Kasumi-1 (cell line): Measurements from ENCODE around the gene APOF.
"Not testable (repeated sequence)": the region's sequence is repeated elsewhere in the genome, so short reads cannot be mapped to it uniquely, and the experiment has no call there.

Source experiments
- DNase-seq, 2 experiments: peaks; one replicate each; lab custom pipeline; 2025; lab: John Stamatoyannopoulos, UW

Gene APOF

GRCh38 chr12:56362130-56363059 is at the start of gene APOF:
Gene APOF, minus strand, starts transcription at chr12:56362857. Its CDS starts 112 bp downstream, at chr12:56362745.
- DNase-seq: no peak

GRCh38 chr12:56411781-56412639 is 49.4 kb upstream of the APOF start:
- no peak for DNase-seq

DNA sequence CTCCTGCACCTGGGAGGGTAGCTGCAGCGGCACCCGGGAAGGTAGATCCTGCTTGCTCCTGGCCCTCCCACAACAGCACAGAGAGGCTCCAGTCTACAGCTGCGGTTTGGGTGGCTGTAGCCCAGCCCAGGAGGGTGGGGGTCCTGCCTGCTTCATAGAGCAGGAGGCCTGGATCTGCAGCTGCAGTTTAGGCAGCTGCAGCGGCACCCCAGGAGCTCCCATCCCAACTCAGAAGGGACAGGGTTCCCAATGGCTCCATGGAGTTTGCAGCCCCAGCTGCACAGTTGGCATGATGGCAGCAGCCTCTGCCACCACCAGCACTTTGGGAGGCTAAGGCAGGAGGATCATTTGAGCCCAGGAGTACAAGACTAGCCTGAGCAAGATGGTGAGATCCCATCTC is 48.1 kb upstream of the APOF start:
- DNase-seq: no peak

DNA sequence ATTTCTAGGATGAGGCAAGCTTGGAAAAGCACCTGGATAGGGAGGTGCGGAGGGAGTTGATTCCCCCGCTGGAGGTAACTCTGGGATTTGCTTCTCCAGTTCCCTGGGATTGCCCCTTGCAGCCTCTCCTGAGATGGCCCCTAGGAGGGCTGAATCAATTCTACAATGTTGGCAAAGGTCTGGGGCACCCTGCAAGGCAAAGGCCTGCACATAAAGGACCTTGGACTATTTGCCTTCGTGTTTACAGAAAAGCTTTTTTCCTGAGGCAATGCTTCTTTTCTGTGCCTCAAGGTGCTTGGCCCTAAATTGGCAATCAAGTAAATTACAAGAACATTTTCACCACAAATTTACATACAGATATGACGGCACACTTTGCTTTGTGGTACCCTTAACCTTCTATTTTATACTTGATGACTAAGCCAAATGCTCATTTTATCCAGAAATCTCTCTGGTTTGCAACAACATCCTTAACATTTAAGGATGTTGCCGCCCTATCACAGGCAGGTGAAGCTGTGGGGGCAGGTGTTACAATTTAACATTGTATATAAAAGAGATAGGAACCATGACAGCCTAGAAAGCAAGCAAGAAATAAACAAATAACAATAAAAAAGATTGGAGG is 46.3 kb upstream of the APOF start:
- no peak for DNase-seq

GRCh38 chr12:56404227-56404626 is 41.6 kb upstream of the APOF start:
- not testable (repeated sequence) for DNase-seq

GRCh38 chr12:56401612-56402011 is 39.0 kb upstream of the APOF start:
- DNase-seq: not testable (repeated sequence)

DNA sequence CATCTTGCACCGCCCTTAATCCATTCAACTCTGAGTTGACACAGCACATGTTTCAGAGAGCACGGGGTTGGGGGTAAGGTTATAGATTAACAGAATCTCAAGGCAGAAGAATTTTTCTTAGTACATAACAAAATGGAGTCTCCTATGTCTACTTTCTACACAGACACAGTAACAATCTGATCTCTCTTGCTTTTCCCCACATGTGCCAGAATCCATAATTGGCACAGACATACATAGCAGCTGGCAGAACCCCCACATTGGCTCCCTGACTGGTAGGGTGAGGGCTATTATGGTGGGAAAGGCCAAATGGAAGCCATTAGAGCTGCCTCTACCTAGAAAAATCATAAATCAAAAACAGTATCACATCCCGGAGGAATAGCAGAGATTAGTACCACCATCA is 38.5 kb upstream of the APOF start:
- DNase-seq: not testable (repeated sequence)

- not testable (repeated sequence) for DNase-seq
Observed at GRCh38 chr12:56399466-56399865, 36.8 kb upstream of the APOF start.

GRCh38 chr12:56398324-56398723 is 35.7 kb upstream of the APOF start:
- DNase-seq: no peak

GRCh38 chr12:56392331-56392730 is 29.7 kb upstream of the APOF start:
- no peak for DNase-seq

- DNase-seq: no peak
Observed at GRCh38 chr12:56391721-56392120, 29.1 kb upstream of the APOF start.

GRCh38 chr12:56389412-56389811 is 26.8 kb upstream of the APOF start:
- DNase-seq: no peak

DNA sequence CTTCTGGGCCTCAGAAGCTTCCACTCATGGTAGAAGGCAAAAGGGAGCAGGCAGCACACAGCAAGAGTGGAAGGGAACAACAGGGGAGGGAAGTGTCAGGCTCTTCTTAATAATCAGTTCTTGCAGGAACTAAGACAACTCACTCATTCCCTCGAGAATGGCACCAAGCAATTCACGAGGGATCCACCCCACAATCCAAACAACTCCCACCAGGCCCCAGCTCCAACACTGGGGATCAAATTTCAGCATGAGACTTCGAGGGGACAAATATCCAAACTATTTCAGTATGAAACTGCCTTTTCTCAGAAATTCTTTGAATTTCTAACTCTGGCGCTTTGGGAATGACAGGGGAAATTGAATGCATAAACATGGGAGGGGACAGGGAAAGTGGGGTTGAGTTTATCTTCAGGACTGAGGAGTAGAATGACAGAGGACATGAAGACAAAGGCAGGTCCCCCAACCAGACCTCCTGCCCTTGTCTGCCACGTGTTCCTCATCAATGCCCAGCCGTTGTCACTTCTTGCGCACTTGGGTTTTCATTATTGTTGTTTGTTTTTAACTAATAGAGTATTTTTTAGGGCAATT is 24.6 kb upstream of the APOF start:
- DNase-seq: no peak

DNA sequence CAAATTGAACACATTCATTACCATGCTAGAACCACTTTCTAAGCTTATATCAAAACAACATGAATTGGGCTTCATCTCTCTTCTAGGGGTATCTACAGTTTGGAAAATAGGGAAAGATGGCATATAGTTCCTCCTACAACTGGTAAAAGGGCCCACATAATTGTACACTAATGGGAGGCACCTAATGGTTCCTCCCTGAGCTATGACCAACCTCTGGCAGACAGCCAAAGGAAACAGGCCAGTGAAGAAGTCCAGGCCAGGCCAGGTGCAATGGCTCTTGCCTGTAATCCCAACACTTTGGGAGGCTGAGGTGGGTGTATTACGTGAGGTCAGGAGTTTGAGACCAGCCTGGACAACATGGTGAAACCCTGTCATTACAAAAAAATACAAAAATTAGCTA is 23.2 kb upstream of the APOF start:
- no peak for DNase-seq

GRCh38 chr12:56382611-56383010 is 20.0 kb upstream of the APOF start:
- DNase-seq: no peak

DNA sequence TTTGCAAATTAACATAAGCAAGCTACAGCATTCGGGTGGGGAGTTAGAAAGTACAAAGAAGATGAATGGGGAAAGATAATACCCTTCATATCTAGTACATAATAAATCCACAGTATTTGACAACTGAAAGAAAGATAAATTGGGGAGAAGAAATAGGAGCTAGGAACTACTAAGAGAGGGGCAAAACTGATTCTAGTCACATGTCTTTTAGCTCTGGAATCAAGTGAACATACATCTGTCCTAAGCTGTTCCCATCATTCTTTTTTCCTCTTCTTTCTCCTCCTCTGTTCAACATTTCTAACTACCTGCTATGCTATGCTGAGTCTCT is 15.3 kb upstream of the APOF start:
- no peak for DNase-seq

- no peak for DNase-seq
Observed at GRCh38 chr12:56377310-56377988, 14.8 kb upstream of the APOF start.

- DNase-seq: no peak
Observed at GRCh38 chr12:56375598-56376434, 13.2 kb upstream of the APOF start.

GRCh38 chr12:56374726-56375597 is 12.3 kb upstream of the APOF start:
- no peak for DNase-seq

DNA sequence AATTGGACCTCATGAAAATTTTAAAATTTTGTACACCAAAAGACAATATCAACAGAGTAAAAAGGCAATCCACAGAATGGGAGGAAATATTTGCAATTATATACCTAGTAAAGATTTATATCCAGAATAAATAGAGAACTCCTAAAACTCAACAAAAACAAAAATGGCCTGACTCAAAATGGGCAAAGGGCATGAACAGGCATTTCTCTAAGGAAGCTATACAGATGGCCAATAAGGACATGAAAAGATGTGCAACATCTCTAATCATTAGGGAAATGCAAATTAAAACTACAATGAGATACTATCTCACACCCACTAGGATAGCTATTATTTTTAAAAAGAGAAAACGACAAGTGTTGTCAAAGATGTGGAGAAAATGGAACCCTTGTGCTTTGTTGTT is 10.9 kb upstream of the APOF start:
- no peak for DNase-seq
